GM12878 (cell line): Measurements from ENCODE around the gene NAT9. TPM values are rescaled to one million over a fixed set of nuclear protein-coding genes. Genes with fewer than 3 reads are reported as not detected.

Experiments used
- ATAC-seq: fragments of 200-7000 bp; cut with Tn5 transposase; 3 replicates; pipeline ENCODE4 v1.9.1; 2020; ENCODE audit warnings: mild to moderate bottlenecking, moderate library complexity
- BruUV-seq: library from RNA; stranded (reverse); fragments of 400-500 nt; replicated peaks from 2 replicates; lab custom pipeline; 2021; lab: Mats Ljungman, UMichigan
- CTCF ChIA-PET: fragments of 300-600 bp; sonication (Branson Sonifier 250); formaldehyde crosslinking; extraction: SDS; loops from one replicate; lab custom pipeline; 2021; ENCODE audit warnings: inconsistent platforms; lab: Yijun Ruan, JAX
- POLR2A ChIA-PET: fragments of 350-600 bp; formaldehyde crosslinking; extraction: SDS; loops from one replicate; lab custom pipeline; 2021; ENCODE audit warnings: inconsistent platforms; lab: Charles Lee
- RAD21 ChIA-PET: fragments of 300-600 bp; sonication (Branson Sonifier 250); formaldehyde crosslinking; loops from one replicate; lab custom pipeline; 2023; ENCODE audit warnings: antibody characterized with exemption; ENCODE audit not compliant: unreplicated experiment; lab: Charles Lee
- SMC1A ChIA-PET: fragments of 300-600 bp; sonication (Branson Sonifier 250); formaldehyde crosslinking; loops from one replicate; lab custom pipeline; 2023; ENCODE audit not compliant: unreplicated experiment, uncharacterized antibody; lab: Charles Lee
- DNase-seq: peaks from one replicate; pipeline ENCODE4 v3.0.0-alpha.2; 2011; ENCODE audit warnings: low read depth, low spot score
- FAIRE-seq: peaks from 3 replicates; lab custom pipeline; 2011; peaks lifted over from hg19 to GRCh38; lab: Jason Lieb, UNC
- H2AFZ ChIP-seq: 2 replicates; pipeline ENCODE4 v1.6.0; 2011; ENCODE audit warnings: low read depth, low read length, control low read depth; ENCODE audit not compliant: control insufficient read depth
- H3K27ac ChIP-seq: 2 replicates; pipeline ENCODE4 v1.5.1; 2011; ENCODE audit warnings: control low read depth; ENCODE audit not compliant: control insufficient read depth, insufficient read depth
- H3K27me3 ChIP-seq, 2 experiments: replicated peaks in 1 of 2; 2 replicates each; pipeline versions ENCODE4 v1.6.0 to v1.6.1; 2011; ENCODE audit warnings: low read length in 1 of 2; ENCODE audit not compliant: control insufficient read depth in 2 of 2, insufficient read depth in 2 of 2
- H3K36me3 ChIP-seq, 2 experiments: 2 replicates each; pipeline ENCODE4 v1.5.1; 2011; ENCODE audit warnings: low read length in 1 of 2; ENCODE audit not compliant: control insufficient read depth in 2 of 2, insufficient read depth in 2 of 2
- H3K4me1 ChIP-seq: 2 replicates; pipeline ENCODE4 v1.6.1; 2011; ENCODE audit warnings: mild to moderate bottlenecking, low read length, moderate library complexity, mixed read lengths; ENCODE audit not compliant: control insufficient read depth, insufficient read depth
- H3K4me2 ChIP-seq: 2 replicates; pipeline ENCODE4 v1.6.0; 2011; ENCODE audit warnings: control low read depth; ENCODE audit not compliant: control insufficient read depth, insufficient read depth
- H3K4me3 ChIP-seq: fragments of 200-600 bp; sonication (generic); 2 replicates; pipeline ENCODE4 v1.5.1; 2016
- H3K79me2 ChIP-seq: 2 replicates; pipeline ENCODE4 v1.6.0; 2011; ENCODE audit warnings: low read length; ENCODE audit not compliant: control insufficient read depth, insufficient read depth
- H3K9ac ChIP-seq: 2 replicates; pipeline ENCODE4 v1.8.0; 2011; ENCODE audit warnings: low read length, control low read depth, mixed read lengths; ENCODE audit not compliant: control insufficient read depth, insufficient read depth
- H3K9me3 ChIP-seq: replicated peaks from 3 replicates; pipeline ENCODE4 v1.5.1; 2011; ENCODE audit warnings: mild to moderate bottlenecking, low read length; ENCODE audit not compliant: control insufficient read depth, insufficient read depth
- H4K20me1 ChIP-seq: 2 replicates; pipeline ENCODE4 v1.6.0; 2011; ENCODE audit not compliant: control insufficient read depth, insufficient read depth
- CBX3 ChIP-seq: fragments of 200-600 bp; sonication (generic); IDR thresholded peaks from 2 replicates; pipeline ENCODE4 v1.6.1; 2016; ENCODE audit warnings: low read depth, borderline replicate concordance
- DPF2 ChIP-seq: fragments of 450-650 bp; IDR thresholded peaks from 2 replicates; pipeline ENCODE4 v1.6.1; 2017; ENCODE audit warnings: mild to moderate bottlenecking
- IKZF1 ChIP-seq: fragments of 450-650 bp; conservative IDR thresholded peaks from 2 replicates; pipeline ENCODE4 v1.6.1; 2017; ENCODE audit warnings: antibody characterized with exemption, mild to moderate bottlenecking
- IRF5 ChIP-seq: fragments of 450-650 bp; IDR thresholded peaks from 2 replicates; pipeline ENCODE4 v1.6.1; 2017; ENCODE audit warnings: borderline replicate concordance
- RBBP5 ChIP-seq: fragments of 200-600 bp; sonication (generic); conservative IDR thresholded peaks from 2 replicates; pipeline ENCODE4 v1.6.1; 2016
- WGBS: methylation state at CpG from one replicate; pipeline ENCODE4 v1.1.6; 2016; ENCODE audit warnings: low lambda C conversion rate; ENCODE audit not compliant: insufficient replicate concordance, insufficient coverage; ENCODE audit errors: missing lambda C conversion rate; 5-methylcytosine and 5-hydroxymethylcytosine counted together
- in situ Hi-C: fragments of 300-500 bp; cut with MboI; formaldehyde crosslinking; loops from 9 replicates; pipeline ENCODE4 v1.14.3; 2018; ENCODE audit warnings: mixed read lengths
- intact Hi-C: fragments of 100-400 bp; cut with micrococcal nuclease; formaldehyde crosslinking; loops from one replicate; pipeline ENCODE4 v1.14.2; 2022; ENCODE audit not compliant: unreplicated experiment
- polyA plus RNA-seq, 11 experiments: library from polyadenylated mRNA; depleted of rRNA in 4 of 11; unstranded in 6 of 11; stranded (reverse) in 5 of 11; fragments of >200 nt; fragmentation: Nextera tagmentation in 4 of 11; fragmentation: Illumina TruSeq in 1 of 11; extraction: Ambion mirVana in 4 of 11; extraction: Trizol in 1 of 11; gene quantifications; 1 replicate in 1 of 11; 2 replicates in 10 of 11; pipeline versions ENCODE4 v1.2.1 to v1.2.3, GENCODE V29; 2011 to 2016; ENCODE audit warnings: inconsistent platforms in 2 of 11, missing spikeins in 2 of 11, low read depth in 1 of 11
- total RNA-seq, 4 experiments: library from RNA; depleted of rRNA in 3 of 4; stranded (reverse); fragments of >200 nt in 3 of 4; fragmentation: Illumina TruSeq in 1 of 4; extraction: Trizol in 1 of 4; gene quantifications; 2 replicates each; pipeline versions ENCODE4 v1.2.1 to v1.2.3, GENCODE V29; 2013 to 2021

The NAT9 gene
- total and polyA plus RNA-seq, 10 of the 15 experiments (the other 5 are each of a cell fraction or from before 2014, with no cell fraction given) = 3.5 to 45.3 (median 27.3) TPM

GRCh38 chr17:74760404-74761105 is 15.6 kb downstream of the NAT9 start:
- in situ Hi-C loops = no loop called here
- Histone ChIP-seq H3K4me1 (peaks cover 21% of the 10 kb centered on the region), H3K9ac (no peak overlapping the region), H4K20me1 (no peaks in the 10 kb centered on the region), H3K27ac (no peak overlapping the region), H3K27me3 (no peaks in the 10 kb centered on the region), H3K9me3 (no peaks in the 10 kb centered on the region), H3K79me2 (peaks cover 8% of the 10 kb centered on the region), H3K4me3 (no peak overlapping the region), H2AFZ (no peak overlapping the region), H3K4me2 (no peak overlapping the region), H3K36me3 (peaks cover 0 to 2% of the 10 kb centered on the region in 2 experiments; a peak in 2 of 4 replicates)
- no TSS peak for BruUV-seq
- SMC1A ChIA-PET = interaction anchor here (0.6 to 2.0 kb wide), 5 partner anchors 11 to 103 kb away, joined by 3 to 12 read pairs (median 10); partner anchors contain the start of gene NAT9
- POLR2A ChIA-PET = interaction anchor here (1.0 to 2.8 kb wide), 4 partner anchors 10 to 112 kb away, joined by 5 to 16 read pairs (median 8); partner anchors contain the start of genes FDXR and NAT9
- TF ChIP-seq DPF2 (no peak), RBBP5 (no peak), IRF5 (no peak), CBX3 (no peak), IKZF1 (no peak)
- WGBS = 96% methylated on average over 7 of the region's 7 CpGs
- no peak for ATAC-seq
- CTCF ChIA-PET = interaction anchor here (0.5 to 5.2 kb wide), 8 partner anchors 10 to 30 kb away, joined by 3 to 33 read pairs (median 8); partner anchors contain the start of gene RAB37
- intact Hi-C loops = no loop called here
- no peak for FAIRE-seq
- RAD21 ChIA-PET = interaction anchor here (1.0 to 2.7 kb wide), 3 partner anchors 11 to 24 kb away, joined by 3 to 11 read pairs (median 10); no protein-coding TSS in a partner anchor
- DNase-seq = no peak
